SK-N-SH treated with all-trans-retinoic acid at 6 μM for 48 hours (cell line): Measurements from ENCODE around the gene PSORS1C2.

Experiments
- ATAC-seq: fragments of 200-7000 bp; cut with Tn5 transposase; 3 replicates; pipeline ENCODE4 v1.9.1; 2020; ENCODE audit warnings: mild to moderate bottlenecking, moderate library complexity
- ARNTL ChIP-seq: fragments of 450-650 bp; formaldehyde crosslinking; IDR thresholded peaks from 2 replicates; pipeline ENCODE4 v1.5.0; 2020; ENCODE audit warnings: low read depth, mild to moderate bottlenecking, moderate library complexity, borderline replicate concordance
- BACH2 ChIP-seq: fragments of 250-450 bp; sonication (Bioruptor Pico); IDR thresholded peaks from 2 replicates; pipeline ENCODE4 v1.9.0; 2021; ENCODE audit warnings: mild to moderate bottlenecking, borderline replicate concordance
- CSRNP3 ChIP-seq: fragments of 250-450 bp; sonication (Bioruptor Pico); IDR thresholded peaks from 2 replicates; pipeline ENCODE4 v1.5.1; 2021; ENCODE audit warnings: mild to moderate bottlenecking, moderate library complexity
- ESRRG ChIP-seq: fragments of 250-450 bp; sonication (Bioruptor Pico); IDR thresholded peaks from 2 replicates; pipeline ENCODE4 v1.6.1; 2021; ENCODE audit warnings: mild to moderate bottlenecking
- GLIS3 ChIP-seq: fragments of 250-450 bp; sonication (Bioruptor Pico); IDR thresholded peaks from 2 replicates; pipeline ENCODE4 v1.5.0; 2020; ENCODE audit warnings: mild to moderate bottlenecking, moderate library complexity
- ISL1 ChIP-seq: fragments of 250-450 bp; sonication (Bioruptor Pico); IDR thresholded peaks from 2 replicates; pipeline ENCODE4 v2.1.2; 2022; ENCODE audit warnings: mild to moderate bottlenecking, moderate library complexity
- OSR1 ChIP-seq: fragments of 250-450 bp; sonication (Bioruptor Pico); IDR thresholded peaks from 2 replicates; pipeline ENCODE4 v1.8.0; 2022; ENCODE audit warnings: moderate library complexity, mild to moderate bottlenecking, inconsistent platforms
- PATZ1 ChIP-seq: fragments of 250-450 bp; sonication (Bioruptor Pico); IDR thresholded peaks from 2 replicates; pipeline ENCODE4 v1.8.0; 2020; ENCODE audit warnings: mild to moderate bottlenecking, moderate library complexity, borderline replicate concordance
- POU6F1 ChIP-seq: fragments of 250-450 bp; sonication (Bioruptor Pico); IDR thresholded peaks from 2 replicates; pipeline ENCODE4 v1.8.0; 2021; ENCODE audit warnings: low read depth, mild to moderate bottlenecking, moderate library complexity, borderline replicate concordance
- PPARA ChIP-seq: fragments of 250-450 bp; sonication (Bioruptor Pico); IDR thresholded peaks from 2 replicates; pipeline ENCODE4 v1.5.0; 2020; ENCODE audit warnings: mild to moderate bottlenecking, borderline replicate concordance
- RARB ChIP-seq: fragments of 250-450 bp; sonication (Bioruptor Pico); IDR thresholded peaks from 2 replicates; pipeline ENCODE4 v1.8.0; 2021; ENCODE audit warnings: mild to moderate bottlenecking, moderate library complexity
- SNAI2 ChIP-seq: fragments of 250-450 bp; sonication (Bioruptor Pico); IDR thresholded peaks from 2 replicates; pipeline ENCODE4 v1.5.0; 2020; ENCODE audit warnings: mild to moderate bottlenecking, moderate library complexity
- TCF4 ChIP-seq: fragments of 250-450 bp; sonication (Bioruptor Pico); IDR thresholded peaks from 2 replicates; pipeline ENCODE4 v1.8.0; 2021; ENCODE audit warnings: mild to moderate bottlenecking, moderate library complexity, borderline replicate concordance
- TOX ChIP-seq: fragments of 250-450 bp; sonication (Bioruptor Pico); IDR thresholded peaks from 2 replicates; pipeline ENCODE4 v1.8.0; 2021; ENCODE audit warnings: mild to moderate bottlenecking, moderate library complexity, borderline replicate concordance
- TSHZ2 ChIP-seq: fragments of 250-450 bp; sonication (Bioruptor Pico); IDR thresholded peaks from 2 replicates; pipeline ENCODE4 v1.5.0; 2020; ENCODE audit warnings: mild to moderate bottlenecking, moderate library complexity
- ZC3H10 ChIP-seq: fragments of 250-450 bp; sonication (Bioruptor Pico); IDR thresholded peaks from 2 replicates; pipeline ENCODE4 v1.5.1; 2021; ENCODE audit warnings: mild to moderate bottlenecking, moderate library complexity
- ZFP3 ChIP-seq: fragments of 250-450 bp; sonication (Bioruptor Pico); IDR thresholded peaks from 2 replicates; pipeline ENCODE4 v1.5.0; 2020; ENCODE audit warnings: mild to moderate bottlenecking, moderate library complexity
- ZFP30 ChIP-seq: fragments of 450-650 bp; formaldehyde crosslinking; IDR thresholded peaks from 2 replicates; pipeline ENCODE4 v1.5.0; 2022; ENCODE audit warnings: mild to moderate bottlenecking, moderate library complexity
- ZNF565 ChIP-seq: fragments of 450-650 bp; formaldehyde crosslinking; conservative IDR thresholded peaks from 2 replicates; pipeline ENCODE4 v1.5.0; 2020; ENCODE audit warnings: low read depth, mild to moderate bottlenecking, moderate library complexity
- ZNF70 ChIP-seq: fragments of 450-650 bp; formaldehyde crosslinking; IDR thresholded peaks from 2 replicates; pipeline ENCODE4 v1.5.0; 2020; ENCODE audit warnings: mild to moderate bottlenecking, moderate library complexity
- ZNF8 ChIP-seq: fragments of 450-650 bp; formaldehyde crosslinking; IDR thresholded peaks from 2 replicates; pipeline ENCODE4 v1.5.0; 2020; ENCODE audit warnings: mild to moderate bottlenecking, moderate library complexity

PSORS1C2 gene

GRCh38 chr6:31163922-31164321 is 25.1 kb upstream of the PSORS1C2 start:
- no peak for ATAC-seq

GRCh38 chr6:31162463-31163165 is 23.7 kb upstream of the PSORS1C2 start:
- ATAC-seq = no peak
- TF ChIP-seq ESRRG (no peak), PATZ1 (CRISPR knock-in tag) (no peak), ZC3H10 (CRISPR knock-in tag) (no peak), CSRNP3 (CRISPR knock-in tag) (no peak), ZNF565 (CRISPR knock-in tag) (no peak), ZNF8 (CRISPR knock-in tag) (no peak), ZNF70 (CRISPR knock-in tag) (no peak), SNAI2 (CRISPR knock-in tag) (no peak), ZFP30 (CRISPR knock-in tag) (no peak), POU6F1 (CRISPR knock-in tag) (no peak), OSR1 (CRISPR knock-in tag) (no peak), RARB (no peak), ISL1 (CRISPR knock-in tag) (no peak), BACH2 (CRISPR knock-in tag) (no peak), PPARA (CRISPR knock-in tag) (no peak), TCF4 (CRISPR knock-in tag) (no peak), TOX (CRISPR knock-in tag) (no peak), ARNTL (CRISPR knock-in tag) (no peak), TSHZ2 (CRISPR knock-in tag) (no peak), GLIS3 (CRISPR knock-in tag) (no peak)

More at GRCh38 chr6:31163922-31164321, 25.1 kb upstream of the PSORS1C2 start:
- TF ChIP-seq CSRNP3 (CRISPR knock-in tag) = no peak
- no peak for TF ChIP-seq GLIS3 (CRISPR knock-in tag)
- TF ChIP-seq PPARA (CRISPR knock-in tag) = no peak
- TF ChIP-seq TCF4 (CRISPR knock-in tag) = no peak
- no peak for TF ChIP-seq ISL1 (CRISPR knock-in tag)
- no peak for TF ChIP-seq ZNF8 (CRISPR knock-in tag)
- TF ChIP-seq RARB = no peak
- no peak for TF ChIP-seq ZFP30 (CRISPR knock-in tag)
- TF ChIP-seq TSHZ2 (CRISPR knock-in tag) = no peak
- TF ChIP-seq TOX (CRISPR knock-in tag) = no peak
- TF ChIP-seq ZFP3 (CRISPR knock-in tag) = no peak
